HG03354 (cell line): Measurements from ENCODE around the gene GART.
"Not testable (repeated sequence)": the region's sequence is repeated elsewhere in the genome, so short reads cannot be mapped to it uniquely, and the experiment has no call there.

ENCODE experiments used
- ATAC-seq: cut with Tn5 transposase; IDR thresholded peaks from one replicate; pipeline ENCODE4 v1.9.1; 2021; ENCODE audit warnings: mild to moderate bottlenecking; ENCODE audit not compliant: unreplicated experiment, poor library complexity, severe bottlenecking

GART gene

DNA sequence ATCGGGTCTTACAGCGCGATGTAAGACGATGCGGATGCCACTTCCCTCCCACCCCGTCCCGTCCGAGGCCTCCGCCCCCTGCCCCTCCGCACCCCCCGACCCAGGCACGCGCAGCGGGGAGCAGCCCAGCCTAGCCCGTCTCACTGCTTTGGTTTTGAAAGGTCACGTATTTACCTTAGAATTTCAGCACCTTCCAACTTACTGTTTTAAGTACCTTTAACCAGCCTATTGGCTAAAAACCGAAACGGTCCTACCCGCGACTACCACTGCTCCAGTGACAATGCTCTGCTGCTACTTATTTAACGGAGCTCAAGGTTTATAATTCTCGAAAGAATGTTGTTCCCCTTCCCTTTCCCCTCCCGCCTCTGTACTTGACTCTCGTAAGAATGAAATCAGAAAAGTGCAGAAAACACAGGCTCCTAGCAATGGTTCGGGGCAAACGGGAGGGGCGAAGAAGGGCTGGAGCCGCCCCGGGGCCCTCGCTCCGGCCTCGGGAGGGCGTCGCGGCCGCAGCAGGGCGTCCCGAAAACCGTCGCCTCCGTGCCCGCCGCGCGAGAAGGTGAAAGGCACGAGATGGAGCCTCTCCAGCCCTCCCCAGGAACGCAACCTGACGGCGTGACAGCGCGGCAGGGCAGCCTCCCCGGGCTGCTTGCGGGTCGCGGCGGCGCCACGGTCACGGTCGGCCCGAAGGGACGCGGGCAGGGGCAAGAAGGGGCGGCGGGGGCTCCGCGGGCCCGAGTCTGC lies 62.8 kb downstream of the GART start:
- peak; percentile 32 for ATAC-seq

DNA sequence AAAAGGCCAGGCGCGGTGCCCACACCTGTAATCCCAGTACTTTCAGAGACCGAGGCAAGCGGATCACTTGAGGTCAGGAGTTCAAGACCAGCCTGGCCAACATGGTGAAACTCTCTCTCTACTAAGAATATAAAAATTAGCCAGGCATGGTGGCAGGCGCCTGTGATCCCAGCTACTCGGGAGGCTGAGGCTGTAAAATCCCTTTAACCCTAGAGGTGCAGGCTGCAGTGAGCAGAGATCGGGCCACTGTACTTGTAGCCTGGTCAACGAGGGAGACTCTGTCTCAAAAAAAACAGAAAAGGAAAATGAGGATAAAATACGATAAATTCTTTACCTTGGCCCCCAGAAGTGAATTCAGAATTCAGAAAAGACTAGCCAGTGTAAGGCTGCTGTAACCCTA lies 63.7 kb downstream of the GART start:
- no peak for ATAC-seq

DNA sequence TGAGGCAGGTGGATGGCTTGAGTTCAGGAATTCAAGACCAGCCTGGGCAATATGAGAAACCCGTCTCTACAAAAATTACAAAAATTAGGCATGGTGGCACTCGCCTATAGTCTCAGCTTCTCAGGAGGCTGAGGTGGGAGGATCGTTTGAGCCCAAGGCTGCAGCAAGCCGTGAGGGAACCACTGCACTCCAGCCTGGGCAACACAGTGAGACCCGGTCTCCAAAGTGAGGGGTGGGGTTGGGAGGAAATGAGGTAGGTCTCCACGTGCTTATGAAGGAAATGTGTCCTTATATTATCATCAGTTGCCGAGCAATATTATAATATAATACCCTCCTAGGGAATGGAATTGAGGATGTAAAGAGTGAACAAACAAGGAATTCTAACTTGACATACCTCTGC lies 64.9 kb downstream of the GART start:
- no peak for ATAC-seq

DNA sequence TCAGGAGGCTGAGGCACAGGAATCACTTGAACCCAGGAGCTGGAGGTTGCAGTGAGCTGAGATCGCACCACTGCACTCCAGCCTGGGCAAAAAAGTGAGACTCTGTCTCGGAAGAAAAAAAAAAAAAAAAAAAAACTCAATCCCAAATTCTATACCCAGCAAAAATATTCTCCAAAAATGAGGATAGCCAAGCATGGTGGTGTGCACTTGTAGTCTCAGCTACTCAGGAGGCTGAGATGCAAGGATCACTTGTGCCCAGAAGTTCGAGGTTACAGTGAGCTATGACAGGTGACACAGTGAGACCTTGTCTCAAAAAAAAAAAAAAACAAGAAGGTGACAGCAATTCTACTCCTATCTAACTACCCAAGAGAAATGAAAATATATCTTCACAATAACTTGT lies 68.6 kb downstream of the GART start:
- ATAC-seq: no peak

DNA sequence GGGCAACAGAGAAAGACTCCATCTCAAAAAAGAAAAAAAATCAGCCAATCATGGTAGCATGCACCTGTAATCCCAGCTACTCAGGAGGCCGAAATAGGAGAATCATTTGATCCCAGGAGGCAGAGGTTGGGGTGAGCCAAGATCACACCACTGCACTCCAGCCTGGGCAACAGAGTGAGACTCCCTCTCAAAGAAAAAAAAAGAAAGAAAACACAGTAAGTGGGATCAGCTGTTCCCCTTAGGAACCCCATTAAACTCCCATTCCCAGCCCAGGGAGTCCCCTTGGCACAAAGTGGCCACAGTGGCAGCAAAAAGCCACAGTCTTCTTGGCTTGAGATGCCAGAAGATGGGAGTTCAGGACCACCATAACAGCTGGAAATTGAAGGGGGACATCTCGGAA lies 71.2 kb downstream of the GART start:
- no peak for ATAC-seq

DNA sequence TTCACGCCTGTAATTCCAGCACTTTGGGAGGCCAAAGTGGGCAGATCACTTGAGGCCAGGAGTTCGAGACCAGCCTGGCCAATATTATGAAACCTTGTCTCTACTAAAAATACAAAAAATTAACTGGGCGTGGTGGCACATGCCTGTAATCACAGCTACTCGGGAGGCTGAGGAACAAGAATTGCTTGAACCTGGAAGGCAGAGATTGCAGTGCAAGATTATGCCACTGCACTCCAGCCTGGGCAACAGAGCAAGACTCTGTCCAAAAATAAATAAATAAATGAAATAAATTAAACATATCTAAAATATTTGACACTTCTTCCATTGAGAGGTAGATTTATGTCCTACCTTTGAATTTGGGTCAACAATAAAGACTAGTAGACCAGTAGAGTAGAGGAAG lies 72.7 kb downstream of the GART start:
- ATAC-seq: not testable (repeated sequence)

DNA sequence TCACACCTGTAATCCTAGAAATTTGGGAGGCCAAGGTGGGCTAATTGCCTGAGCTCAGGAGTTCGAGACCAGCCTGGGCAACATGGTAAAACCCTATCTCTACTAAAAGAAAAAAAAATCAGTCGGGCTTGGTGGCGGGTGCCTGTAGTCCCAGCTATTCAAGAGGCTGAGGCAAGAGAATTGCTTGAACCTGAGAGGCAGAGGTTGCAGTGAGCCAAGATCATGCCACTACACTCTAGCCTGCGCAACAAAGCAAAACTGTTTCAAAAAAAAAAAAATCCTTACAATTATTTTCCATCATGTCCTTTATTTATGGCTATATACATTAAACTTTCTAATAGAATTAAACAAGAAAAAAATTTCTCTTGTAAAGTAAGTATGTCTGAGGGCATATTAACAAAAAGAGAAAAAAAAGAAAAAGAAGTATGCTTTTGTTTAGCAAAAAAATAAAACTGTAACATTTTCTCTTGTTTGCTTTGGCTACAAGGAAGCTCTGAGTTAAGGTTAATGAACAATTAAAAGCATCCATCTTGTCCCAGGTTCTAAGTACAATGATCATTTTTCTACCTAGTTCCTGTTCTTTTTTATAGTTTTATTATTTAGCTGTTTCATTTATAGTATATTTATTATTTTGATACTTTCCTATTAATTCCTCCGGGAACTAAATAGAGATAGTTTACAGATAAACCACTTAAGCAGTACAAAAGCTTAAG lies 80.2 kb downstream of the GART start:
- no peak for ATAC-seq

DNA sequence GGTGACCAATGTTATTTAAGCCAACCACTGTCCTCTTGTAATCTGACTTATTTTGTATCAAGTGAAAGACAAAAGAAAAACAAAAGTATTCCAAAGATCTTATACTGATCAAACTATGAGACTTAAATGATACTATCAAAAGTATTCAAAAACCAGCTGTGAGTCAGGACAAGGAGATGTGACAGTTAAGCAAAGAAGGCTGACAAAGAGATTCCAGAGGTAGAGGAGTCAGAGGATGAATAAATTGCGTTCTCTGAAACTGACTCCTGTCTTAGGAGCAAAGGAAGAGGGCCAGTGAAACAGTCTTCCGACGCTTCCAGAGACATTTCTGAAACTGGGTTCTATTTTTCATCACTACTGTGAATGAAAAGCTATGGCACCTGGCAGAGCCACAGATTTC lies 83.1 kb downstream of the GART start:
- ATAC-seq: no peak

DNA sequence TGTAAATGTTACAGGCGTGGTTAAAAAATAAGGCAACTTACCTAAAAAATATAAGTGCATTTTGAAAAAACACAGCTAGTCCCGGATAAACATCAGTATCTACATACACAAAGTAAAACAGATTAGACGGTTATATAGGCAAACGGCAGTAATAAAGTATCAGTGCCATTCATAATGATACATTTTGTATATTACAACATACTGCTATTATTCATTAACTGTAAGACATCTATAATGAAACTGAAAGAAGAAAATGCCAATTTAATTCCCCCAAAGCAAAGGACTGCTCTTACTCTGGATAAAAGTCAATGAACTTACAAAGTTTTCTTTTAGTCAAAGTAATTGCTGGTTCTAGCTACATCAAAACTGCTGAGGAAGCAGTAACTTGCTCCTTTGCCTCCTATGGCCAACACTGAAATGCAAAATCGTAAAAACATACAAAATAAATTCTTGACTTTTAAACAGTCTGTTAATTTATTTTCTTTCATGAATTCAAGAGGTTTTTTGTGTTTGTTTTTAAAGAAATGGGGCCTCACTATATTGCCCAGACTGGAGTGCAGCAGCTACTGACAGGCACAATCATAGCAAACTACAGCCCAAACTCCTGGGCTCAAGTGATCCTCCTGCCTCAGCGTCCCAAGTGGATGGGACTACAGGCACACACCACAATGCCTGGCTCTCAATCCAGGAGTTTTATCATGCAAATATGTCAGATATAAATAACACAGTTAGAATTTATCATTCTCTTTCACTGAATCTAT lies 86.1 kb downstream of the GART start:
- no peak for ATAC-seq
